Measurements from ENCODE around the gene METTL26.

The METTL26 gene

GRCh38 chr16:593807-594206, 42.3 kb downstream of the METTL26 start:
- no peak for DNase-seq

- no peak for DNase-seq
Measured at GRCh38 chr16:593406-593805, 42.7 kb downstream of the METTL26 start.

DNA sequence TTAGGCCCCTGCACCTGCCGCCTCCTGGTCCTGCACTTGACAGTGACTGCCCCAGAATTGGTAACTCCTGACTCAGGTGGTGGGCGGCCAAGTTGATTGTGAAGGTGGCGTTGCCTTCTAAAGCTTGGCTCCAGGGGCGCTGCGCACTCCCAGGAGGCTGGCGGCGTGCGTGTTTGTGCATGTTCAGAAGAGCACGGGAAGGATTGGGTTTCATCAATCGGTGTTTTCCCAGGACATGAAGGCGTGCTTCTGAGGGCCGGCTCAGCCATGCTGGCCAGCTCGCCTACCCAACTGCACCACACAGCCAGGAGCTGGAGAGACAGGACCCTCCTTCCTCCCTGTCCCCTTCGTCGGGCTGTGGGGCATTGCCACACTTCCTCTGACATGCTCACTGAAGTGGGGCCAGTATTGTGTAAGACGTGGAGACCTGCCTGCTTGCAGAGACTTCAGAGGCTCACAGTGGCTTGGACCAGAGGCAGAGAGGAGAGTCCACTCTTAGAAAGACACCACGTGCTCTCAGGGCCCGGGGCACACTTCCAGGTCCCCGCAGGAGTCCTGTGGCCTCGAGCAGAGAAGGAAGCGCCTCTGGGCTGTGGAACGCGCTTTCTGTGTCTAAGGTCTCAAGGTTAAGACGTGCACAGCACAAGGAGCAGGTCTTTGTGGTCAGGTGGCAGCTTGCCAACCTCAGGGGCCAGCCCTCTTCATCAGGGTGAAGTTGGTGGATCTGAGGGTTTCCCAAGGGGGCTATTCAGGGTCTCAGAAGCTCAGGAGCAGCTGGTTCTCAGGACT, 43.4 kb downstream of the METTL26 start:
- no peak for DNase-seq

DNA sequence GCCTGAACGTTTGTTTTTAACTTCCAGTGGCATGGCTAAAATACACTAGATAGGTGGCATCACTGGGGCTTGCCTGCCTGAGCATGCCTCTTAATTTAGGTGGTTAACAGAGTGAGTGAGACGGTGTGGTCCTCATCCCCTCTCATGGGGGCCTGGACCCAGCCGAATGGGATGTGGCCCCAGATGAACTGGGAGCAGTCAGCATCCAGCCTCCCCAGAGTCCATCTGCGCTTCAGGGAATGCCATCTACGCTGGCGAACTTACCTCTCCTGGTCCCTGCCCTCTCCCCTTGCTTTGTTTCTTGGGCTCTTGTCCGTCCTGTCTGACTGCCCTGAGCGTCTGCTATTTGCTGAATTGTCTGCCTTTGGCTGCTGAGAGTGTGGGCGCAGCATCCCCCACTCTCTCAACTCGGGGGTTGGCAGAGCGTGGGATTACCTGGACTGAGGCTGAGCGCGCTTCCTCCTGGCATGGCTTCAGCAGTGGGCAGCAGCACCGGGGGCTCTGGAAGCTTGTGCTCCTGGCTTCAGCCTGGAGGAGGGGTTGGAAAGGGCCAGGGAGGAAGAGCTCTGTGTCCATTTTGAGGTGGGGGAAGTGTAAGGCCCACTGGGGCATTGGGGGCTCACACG, 44.1 kb downstream of the METTL26 start:
- DNase-seq, result no peak

- no peak for DNase-seq
Measured at GRCh38 chr16:591231-591630, 44.9 kb downstream of the METTL26 start.

DNA sequence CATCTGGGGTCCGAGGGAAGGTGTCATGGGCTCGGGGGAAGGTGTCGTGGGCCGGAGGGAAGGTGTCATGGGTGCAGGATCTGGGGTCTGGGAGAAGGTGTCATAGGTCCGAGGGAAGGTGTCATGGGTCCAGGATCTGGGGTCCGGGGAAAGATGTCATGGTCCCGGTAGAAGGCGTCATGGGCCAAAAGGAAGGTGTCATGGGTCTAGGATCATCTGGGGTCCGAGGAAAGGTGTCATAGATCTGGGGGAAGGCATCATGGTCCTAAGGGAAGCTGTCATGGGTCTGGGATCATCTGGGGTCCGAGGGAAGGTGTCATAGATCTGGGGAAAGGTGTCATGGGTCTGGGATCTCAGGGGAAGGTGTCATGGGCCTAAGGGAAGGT, 45.3 kb downstream of the METTL26 start:
- DNase-seq, result no peak

DNA sequence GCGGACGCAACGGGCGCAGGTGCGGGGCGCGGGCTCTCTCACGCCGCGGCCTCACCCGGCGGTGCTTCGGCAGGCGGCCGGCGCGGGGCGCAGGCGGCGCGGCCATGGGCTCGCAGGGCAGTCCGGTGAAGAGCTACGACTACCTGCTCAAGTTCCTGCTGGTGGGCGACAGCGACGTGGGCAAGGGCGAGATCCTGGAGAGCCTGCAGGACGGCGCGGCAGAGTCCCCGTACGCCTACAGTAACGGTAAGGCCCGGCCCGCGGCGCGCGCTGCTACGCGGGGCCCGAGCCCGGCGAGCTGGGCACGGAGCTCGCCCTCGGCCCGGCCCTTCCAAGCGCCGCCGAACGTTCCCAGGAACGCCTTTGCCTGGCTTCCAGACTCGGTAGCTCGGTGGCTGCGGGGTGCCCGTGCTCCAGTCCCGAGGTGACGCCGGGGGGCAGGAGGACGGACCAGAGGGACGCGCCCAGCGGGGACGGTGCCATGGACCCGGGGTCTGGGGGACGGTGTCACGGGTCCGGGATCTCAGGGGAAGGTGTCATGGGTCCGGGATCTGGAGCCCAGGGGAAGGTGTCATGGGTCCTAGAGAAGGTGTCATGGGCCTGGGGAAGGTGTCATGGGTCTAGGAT, 45.8 kb downstream of the METTL26 start:
- no peak for DNase-seq

DNA sequence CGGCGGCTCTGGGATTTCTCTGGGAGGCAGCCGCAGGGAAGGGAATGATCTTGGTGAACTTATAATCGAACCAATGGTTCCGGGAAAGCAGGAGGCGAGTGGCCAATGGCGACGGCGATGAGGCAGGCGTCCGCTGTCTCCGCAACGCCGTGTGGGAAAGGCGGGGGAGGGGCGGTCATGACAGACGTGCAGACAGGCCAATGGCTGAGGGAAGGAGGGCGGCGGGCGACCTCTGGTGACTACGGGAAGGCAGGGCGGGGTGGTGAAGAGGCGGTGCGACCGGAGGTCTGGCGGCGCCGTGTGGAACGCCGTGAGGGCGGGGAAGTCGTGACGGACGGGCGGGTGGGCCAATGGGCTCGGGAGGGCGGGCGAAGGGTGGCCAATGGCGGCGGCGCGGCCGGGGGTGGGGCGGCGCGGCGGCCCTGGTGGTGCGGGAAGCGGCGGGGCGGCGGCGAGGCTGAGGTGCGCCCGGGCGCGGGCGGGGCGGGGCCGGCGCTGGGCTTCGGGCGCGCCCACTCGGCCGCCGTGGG, 46.4 kb downstream of the METTL26 start, which contains the start of gene RAB40C:
TSS of gene RAB40C (plus strand) at position 409 of the 530 bp plus-strand sequence. CDS start 226 bp downstream, outside the sequence.
- peak; percentile 99 to 100 for DNase-seq

DNA sequence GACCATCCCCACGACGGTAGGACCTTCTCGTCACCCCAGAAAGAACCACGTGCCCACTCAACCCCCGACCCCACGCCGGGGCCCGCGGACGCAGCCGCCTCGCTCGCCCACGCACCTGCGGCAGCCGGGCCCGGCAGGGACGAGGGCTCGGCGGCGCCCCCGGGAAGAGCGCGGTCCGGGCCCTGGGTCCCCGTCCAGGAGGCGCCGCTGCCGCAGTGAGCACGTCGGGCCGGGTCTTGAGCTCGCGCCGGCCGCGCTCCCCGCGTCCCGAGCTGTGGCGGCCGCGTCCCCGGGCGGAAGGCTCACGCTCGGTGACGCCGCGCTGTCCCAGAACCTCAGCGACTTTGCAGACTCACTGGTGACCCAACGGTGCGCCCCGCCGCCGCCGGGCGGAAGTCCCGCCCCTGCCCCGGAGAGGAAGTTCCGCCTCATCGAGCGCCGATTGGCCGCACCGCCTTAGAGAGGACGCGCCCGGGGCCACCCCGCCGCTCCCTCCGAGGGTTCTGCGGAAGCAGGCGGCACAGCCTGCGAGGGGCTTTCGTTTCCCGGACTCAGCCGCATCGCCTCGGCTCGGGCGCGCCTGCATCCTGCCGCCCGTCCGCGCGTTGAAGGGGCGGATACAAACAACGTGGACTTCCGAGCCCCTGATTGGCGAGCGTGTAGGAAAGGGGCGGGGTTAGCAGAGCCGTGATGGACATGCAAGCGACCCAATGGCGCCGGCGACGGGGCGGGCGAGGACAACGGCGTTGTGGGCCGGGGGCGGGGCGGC, 47.0 kb downstream of the METTL26 start:
- peak; percentile 98 to 99 for DNase-seq

DNA sequence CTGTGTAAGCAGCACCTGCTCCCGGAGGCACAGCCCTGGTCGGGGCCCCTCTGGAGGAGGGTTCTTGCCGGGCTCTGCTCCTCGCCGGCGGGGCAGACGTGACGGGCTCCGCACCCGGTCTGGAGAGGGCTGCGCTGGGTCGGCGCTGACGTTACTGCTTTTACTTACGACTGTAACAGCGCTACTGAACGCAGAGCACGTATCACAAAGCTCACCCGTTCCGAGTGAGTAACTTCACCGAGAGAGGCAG, 47.5 kb downstream of the METTL26 start:
- peak; percentile 67 to 74 for DNase-seq

GRCh38 chr16:586645-587590, 49.2 kb downstream of the METTL26 start:
- DNase-seq, result no peak

DNA sequence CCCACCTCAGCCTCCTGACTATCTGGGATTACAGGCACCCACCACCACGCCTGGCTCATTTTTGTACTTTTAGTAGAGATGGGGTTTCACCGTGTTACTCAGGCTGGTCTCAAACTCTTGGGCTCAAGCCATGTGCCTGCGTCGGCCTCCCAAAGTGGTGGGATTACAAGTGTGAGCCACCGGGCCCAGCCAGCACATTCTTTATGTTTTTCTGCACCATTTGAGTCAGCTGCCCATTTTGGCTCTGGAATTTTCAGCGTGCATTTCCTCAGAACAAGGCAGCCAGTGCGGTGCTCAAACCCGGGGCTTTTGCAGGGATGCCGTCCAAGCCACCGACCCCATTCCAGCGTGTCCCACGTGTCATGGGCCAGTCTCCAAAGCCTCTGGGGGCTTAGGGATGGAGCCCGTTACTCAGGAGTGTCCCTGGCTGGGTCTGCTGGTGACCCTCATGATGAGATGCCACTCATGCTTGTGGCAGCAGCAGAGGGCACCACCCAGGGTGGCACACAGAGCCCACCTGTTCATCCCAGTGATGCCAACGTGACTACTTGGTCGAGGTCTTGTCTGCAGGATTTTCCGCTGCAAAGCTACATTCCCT, 50.0 kb downstream of the METTL26 start:
- DNase-seq, result no peak

GRCh38 chr16:585351-585750, 50.8 kb downstream of the METTL26 start:
- no peak for DNase-seq

Data from stimulated activated CD4-positive, alpha-beta T cell treated with anti-CD3 and anti-CD28 coated beads, Interleukin-2, amount 100 ng/mL, for 24 hours (primary cell).